Psoas muscle (tissue), 8 donors: ENCODE results near the gene SCN9A. TPM values are rescaled to one million over a fixed set of nuclear protein-coding genes. Genes with fewer than 3 reads are reported as not detected.

ENCODE experiments used
- ATAC-seq, 4 donors: fragments of 200-7000 bp; cut with Tn5 transposase; one replicate each; pipeline ENCODE4 v1.9.1; 2020; ENCODE audit warnings: moderate library complexity in 3 of 4, mild to moderate bottlenecking in 2 of 4
- DNase-seq, 2 donors: peaks; one replicate each; pipeline ENCODE4 v3.0.0-alpha.2; 2020
- H3K27ac ChIP-seq: fragments of 200-600 bp; one replicate; pipeline ENCODE4 v1.8.0; 2022
- H3K27me3 ChIP-seq, 3 donors: fragments of 200-600 bp in 1 of 3; one replicate each; pipeline versions ENCODE4 v1.6.1 to v1.8.0; 2013 to 2022; ENCODE audit warnings: low read length in 2 of 3, mild to moderate bottlenecking in 2 of 3, moderate library complexity in 1 of 3; ENCODE audit not compliant: insufficient read depth in 3 of 3
- H3K36me3 ChIP-seq, 2 donors: fragments of 200-600 bp in 1 of 2; one replicate each; pipeline versions ENCODE4 v1.6.1 to v1.8.0; 2013 to 2022; ENCODE audit warnings: low read depth in 1 of 2, mild to moderate bottlenecking in 1 of 2, moderate library complexity in 1 of 2; ENCODE audit not compliant: insufficient read depth in 1 of 2
- H3K4me1 ChIP-seq: fragments of 200-600 bp; one replicate; pipeline ENCODE4 v1.8.0; 2022
- H3K4me3 ChIP-seq: fragments of 200-600 bp; one replicate; pipeline ENCODE4 v1.8.0; 2022; ENCODE audit warnings: mild to moderate bottlenecking
- H3K9me3 ChIP-seq: fragments of 200-600 bp; one replicate; pipeline ENCODE4 v1.8.0; 2022
- WGBS, 3 donors: extraction: QIAGEN DNeasy Blood & Tissue Kit; methylation state at CpG; one replicate each; pipeline versions ENCODE4 v1.1.6 to v1.1.7; 2013; 5-methylcytosine and 5-hydroxymethylcytosine counted together
- intact Hi-C, 2 donors: fragments of 100-400 bp; cut with DNase I; formaldehyde crosslinking; loops; one replicate each; pipeline versions ENCODE4 v1.11.0 to v1.14.2; 2022
- polyA plus RNA-seq, 3 donors: library from polyadenylated mRNA; stranded (reverse); fragments of 200-250 nt; gene quantifications; one replicate each; pipeline ENCODE4 v1.2.3, GENCODE V29; 2013
- total RNA-seq, 4 donors: library from RNA; stranded (reverse); fragmentation: NEBNext Ultra II Directional in 2 of 4; extraction: Animal tissue kit (Norgen Biotek cat#: 25700) in 2 of 4; gene quantifications; one replicate each; pipeline versions ENCODE4 v1.2.1 to v1.2.4, GENCODE V29; 2021 to 2023
- TF ChIP-seq, protein P1 (sequence below): fragments of 200-600 bp; IDR thresholded peaks from one replicate; pipeline ENCODE4 v1.8.0; 2022; ENCODE audit warnings: antibody characterized with exemption
- donor health status: healthy with polysubstance abuse.
- donor health status: DM: no; HTN: no; CAD: no; lungs with moderate emphysema.
- donor health status: Bipolar disorder and iron deficiency.
- donor health status: healthy.
- donor health status: DM: yes; HTN: yes; CAD: no.
- donor health status: DM: no; HTN: no; CAD: no.
- donor health status: DM: no; HTN: no; CAD: no.
- donor health status: DM: yes; HTN: yes; CAD: no.

Gene SCN9A
- total and polyA plus RNA-seq, 7 donors = 0.06 to 1.1 (median 0.34) TPM

DNA sequence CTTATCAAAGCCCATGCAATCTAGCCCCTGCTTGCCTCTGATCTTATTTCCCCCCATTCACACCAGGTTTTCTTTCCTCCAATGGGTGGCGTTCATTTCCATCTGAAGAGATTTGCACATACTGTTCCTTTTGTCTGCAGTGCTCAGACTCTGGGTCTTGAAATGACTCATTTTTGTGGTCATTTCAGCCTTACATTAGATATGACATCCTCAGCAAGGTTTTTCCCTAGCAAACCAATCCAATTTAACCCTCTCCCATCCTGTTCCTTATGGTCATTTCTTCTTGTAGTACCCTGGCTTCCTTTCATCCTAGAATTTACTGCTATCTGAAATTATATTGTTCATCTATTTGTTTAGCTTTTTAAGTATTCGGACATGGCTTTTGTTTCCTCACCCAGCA lies 205.4 kb downstream of the SCN9A start:
- WGBS, 3 donors = 92 to 95% (median 94%) methylated on average over 2 of the region's 2 CpGs
- TF ChIP-seq, protein P1, sequence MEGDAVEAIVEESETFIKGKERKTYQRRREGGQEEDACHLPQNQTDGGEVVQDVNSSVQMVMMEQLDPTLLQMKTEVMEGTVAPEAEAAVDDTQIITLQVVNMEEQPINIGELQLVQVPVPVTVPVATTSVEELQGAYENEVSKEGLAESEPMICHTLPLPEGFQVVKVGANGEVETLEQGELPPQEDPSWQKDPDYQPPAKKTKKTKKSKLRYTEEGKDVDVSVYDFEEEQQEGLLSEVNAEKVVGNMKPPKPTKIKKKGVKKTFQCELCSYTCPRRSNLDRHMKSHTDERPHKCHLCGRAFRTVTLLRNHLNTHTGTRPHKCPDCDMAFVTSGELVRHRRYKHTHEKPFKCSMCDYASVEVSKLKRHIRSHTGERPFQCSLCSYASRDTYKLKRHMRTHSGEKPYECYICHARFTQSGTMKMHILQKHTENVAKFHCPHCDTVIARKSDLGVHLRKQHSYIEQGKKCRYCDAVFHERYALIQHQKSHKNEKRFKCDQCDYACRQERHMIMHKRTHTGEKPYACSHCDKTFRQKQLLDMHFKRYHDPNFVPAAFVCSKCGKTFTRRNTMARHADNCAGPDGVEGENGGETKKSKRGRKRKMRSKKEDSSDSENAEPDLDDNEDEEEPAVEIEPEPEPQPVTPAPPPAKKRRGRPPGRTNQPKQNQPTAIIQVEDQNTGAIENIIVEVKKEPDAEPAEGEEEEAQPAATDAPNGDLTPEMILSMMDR = no peak
- ATAC-seq = no peak
- Histone ChIP-seq H3K36me3 (no peaks in the 10 kb centered on the region), H3K27ac (no peak overlapping the region), H3K4me3 (no peak overlapping the region), H3K27me3 (no peaks in the 10 kb centered on the region), H3K4me1 (no peaks in the 10 kb centered on the region), H3K9me3 (no peaks in the 10 kb centered on the region)
- intact Hi-C loops = no loop called here
- no peak for DNase-seq

DNA sequence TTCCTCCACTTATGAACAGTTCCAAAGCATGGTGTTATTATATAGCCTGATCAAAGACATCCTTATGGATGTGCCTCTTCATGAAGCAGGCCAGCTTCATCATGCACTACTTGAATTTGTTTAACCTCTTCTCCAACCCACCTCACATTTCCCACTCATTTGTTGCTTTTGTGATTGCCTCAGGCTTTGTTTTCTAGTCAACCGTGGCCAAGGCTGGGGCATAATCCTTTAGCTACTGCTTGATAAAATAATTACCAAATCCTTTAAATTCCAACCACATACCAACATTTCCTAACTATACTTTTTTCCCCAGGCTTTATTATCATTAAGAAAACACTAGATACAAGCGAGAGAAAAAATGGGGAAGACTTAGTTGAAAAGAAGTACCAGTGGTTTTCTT lies 208.3 kb downstream of the SCN9A start:
- intact Hi-C loops = no loop called here
- Histone ChIP-seq H3K4me3 (no peak overlapping the region), H3K27me3 (no peaks in the 10 kb centered on the region), H3K36me3 (no peaks in the 10 kb centered on the region), H3K27ac (no peak overlapping the region), H3K4me1 (no peaks in the 10 kb centered on the region), H3K9me3 (no peaks in the 10 kb centered on the region)
- 17 to 34% (median 25%) methylated on average over 2 of the region's 2 CpGs for WGBS, 3 donors
- TF ChIP-seq, protein P1 = no peak
- DNase-seq = no peak
- no peak for ATAC-seq

DNA sequence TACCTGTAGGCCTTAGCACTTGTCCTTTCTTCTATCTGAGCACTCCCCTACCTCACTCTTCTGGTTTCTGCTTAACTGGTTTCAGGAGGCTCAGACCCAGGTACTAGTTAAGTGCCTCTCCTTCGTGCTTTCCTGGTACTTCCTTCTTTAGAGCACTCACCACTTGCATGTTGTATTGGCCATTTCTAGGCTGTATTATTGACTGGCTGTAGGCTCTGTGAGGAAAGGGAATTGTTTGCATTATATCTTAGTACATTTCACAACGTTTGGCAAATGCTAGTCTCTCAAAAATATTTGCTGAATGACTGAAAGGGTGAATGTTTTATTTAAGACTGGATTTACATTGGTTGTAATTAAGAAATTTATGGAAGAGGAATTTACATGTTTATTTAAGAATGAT lies 212.0 kb downstream of the SCN9A start:
- Histone ChIP-seq H3K36me3 (no peaks in the 10 kb centered on the region), H3K27ac (no peak overlapping the region), H3K4me1 (no peaks in the 10 kb centered on the region), H3K27me3 (no peaks in the 10 kb centered on the region), H3K9me3 (no peaks in the 10 kb centered on the region), H3K4me3 (no peak overlapping the region)
- intact Hi-C loops = no loop called here
- no peak for DNase-seq
- TF ChIP-seq, protein P1 = no peak
- WGBS, 3 donors = 63 to 76% (median 68%) methylated on average over 2 of the region's 2 CpGs
- no peak for ATAC-seq

DNA sequence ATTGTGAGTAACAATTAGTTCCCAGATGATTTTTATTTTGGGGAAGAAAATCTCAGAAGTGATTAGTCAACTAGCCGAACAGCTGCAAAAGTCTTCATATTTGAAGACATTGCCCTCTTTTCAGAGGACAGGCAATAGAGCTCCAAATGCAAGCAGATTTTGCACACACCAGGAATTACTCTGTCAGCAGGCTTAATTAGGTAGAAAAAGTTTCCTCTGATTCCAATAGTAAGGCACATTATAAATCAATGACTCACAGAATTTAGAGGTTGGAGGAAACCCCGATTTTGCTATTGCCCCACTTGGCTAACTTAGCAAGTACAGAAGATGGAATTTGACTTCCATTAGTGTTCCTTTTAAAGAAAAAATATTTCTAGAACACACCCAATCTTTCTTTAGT lies 217.2 kb downstream of the SCN9A start:
- ATAC-seq (no peak), DNase-seq (no peak)
- H3K4me3 ChIP-seq = no peak overlapping the region
- TF ChIP-seq, protein P1 = no peak
- H3K27me3 ChIP-seq = no peaks in the 10 kb centered on the region
- H3K27ac ChIP-seq = no peak overlapping the region
- H3K9me3 ChIP-seq = no peaks in the 10 kb centered on the region
- WGBS, 3 donors = 27 to 51% (median 34%) methylated on average over 2 of the region's 2 CpGs
- intact Hi-C loops = no loop called here
- no peaks in the 10 kb centered on the region for H3K36me3 ChIP-seq
- no peaks in the 10 kb centered on the region for H3K4me1 ChIP-seq

DNA sequence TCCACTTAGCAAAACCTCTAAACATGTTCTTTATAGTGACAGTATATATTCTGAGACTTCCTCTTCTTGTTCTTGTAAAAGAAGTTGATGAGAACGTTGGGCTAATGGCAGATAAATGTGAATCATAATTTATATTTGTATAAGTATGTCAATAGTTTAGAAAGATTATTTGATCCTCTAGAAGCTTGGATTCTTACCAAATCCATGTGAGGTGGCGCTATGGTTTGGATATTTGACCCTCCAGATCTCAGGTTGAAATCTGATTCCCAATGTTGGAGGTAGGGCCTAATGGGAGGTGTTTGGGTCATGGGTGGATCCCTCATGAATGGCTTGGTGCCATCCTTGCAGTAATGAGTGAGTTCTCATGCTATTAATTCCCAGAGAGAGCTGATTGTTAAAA lies 218.2 kb downstream of the SCN9A start:
- 41 to 60% (median 46%) methylated on average over 2 of the region's 2 CpGs for WGBS, 3 donors
- intact Hi-C loops = no loop called here
- Histone ChIP-seq H3K4me1 (no peaks in the 10 kb centered on the region), H3K27ac (no peak overlapping the region), H3K4me3 (no peak overlapping the region), H3K9me3 (no peaks in the 10 kb centered on the region), H3K27me3 (no peaks in the 10 kb centered on the region), H3K36me3 (no peaks in the 10 kb centered on the region)
- TF ChIP-seq, protein P1 = no peak
- no peak for ATAC-seq
- DNase-seq = no peak
